DND-41 (cell line): ENCODE data around the gene HAUS1.

Experiments
- CTCF ChIP-seq: IDR thresholded peaks from 2 replicates; pipeline ENCODE4 v1.5.1; 2012; ENCODE audit warnings: borderline replicate concordance, low read length, moderate library complexity, mild to moderate bottlenecking; ENCODE audit not compliant: poor library complexity, severe bottlenecking; ENCODE audit errors: extremely low read depth
- EZH2 ChIP-seq: IDR thresholded peaks from 3 replicates; pipeline ENCODE4 v1.6.1; 2012; ENCODE audit warnings: borderline replicate concordance, low read depth, mild to moderate bottlenecking, moderate library complexity, low read length, inconsistent platforms; ENCODE audit not compliant: severe bottlenecking

DNA sequence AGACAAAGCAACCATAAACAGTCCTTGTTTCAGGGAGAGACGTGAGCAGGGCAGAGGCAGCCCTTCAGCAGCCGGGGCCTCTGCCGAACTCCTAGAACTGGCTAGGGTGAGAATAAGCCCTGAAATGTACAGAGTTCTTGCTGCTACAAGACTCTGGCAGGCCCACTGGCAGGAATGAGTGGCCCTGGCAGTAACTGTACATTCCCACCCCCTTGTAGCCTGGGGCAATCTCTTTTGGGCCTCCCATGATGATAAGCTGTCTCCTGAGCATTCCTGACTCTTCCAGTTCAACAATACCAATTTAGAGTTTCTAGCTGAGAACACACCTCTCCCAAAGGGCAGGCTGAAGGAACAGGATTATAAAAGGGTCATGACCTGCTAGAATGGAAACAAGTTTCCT is 54.3 kb downstream of the HAUS1 start:
- no peak for TF ChIP-seq CTCF
- TF ChIP-seq EZH2 = no peak
